ENCODE data around the gene TBPL1.

DNA sequence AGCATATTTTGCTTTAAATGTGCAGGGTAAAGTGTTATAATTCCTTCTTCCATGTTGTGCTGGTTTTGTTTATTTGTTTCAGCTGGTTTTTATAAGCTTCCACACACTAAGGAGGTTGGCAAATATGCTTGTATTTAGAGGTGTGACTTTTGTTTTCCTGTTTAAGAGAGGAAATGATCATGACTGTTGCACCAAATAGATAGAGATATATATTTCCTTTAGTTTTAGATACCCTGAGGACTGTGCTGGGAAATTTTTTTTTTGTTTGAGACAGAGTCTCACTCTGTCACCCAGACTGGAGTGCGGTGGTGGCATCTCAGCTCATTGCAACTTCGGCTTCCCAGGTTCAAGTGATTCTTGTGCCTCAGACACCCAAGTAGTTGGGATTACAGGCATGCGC lies 5.8 kb downstream of the TBPL1 start:
- TF ChIP-seq CHD2 (IDR thresholded peaks at IDR 0.05; ENCODE audit: borderline replicate concordance, low read depth, low read length): no peak
- TF ChIP-seq YBX1 (IDR thresholded peaks at IDR 0.05): no peak
- TF ChIP-seq, protein P1, sequence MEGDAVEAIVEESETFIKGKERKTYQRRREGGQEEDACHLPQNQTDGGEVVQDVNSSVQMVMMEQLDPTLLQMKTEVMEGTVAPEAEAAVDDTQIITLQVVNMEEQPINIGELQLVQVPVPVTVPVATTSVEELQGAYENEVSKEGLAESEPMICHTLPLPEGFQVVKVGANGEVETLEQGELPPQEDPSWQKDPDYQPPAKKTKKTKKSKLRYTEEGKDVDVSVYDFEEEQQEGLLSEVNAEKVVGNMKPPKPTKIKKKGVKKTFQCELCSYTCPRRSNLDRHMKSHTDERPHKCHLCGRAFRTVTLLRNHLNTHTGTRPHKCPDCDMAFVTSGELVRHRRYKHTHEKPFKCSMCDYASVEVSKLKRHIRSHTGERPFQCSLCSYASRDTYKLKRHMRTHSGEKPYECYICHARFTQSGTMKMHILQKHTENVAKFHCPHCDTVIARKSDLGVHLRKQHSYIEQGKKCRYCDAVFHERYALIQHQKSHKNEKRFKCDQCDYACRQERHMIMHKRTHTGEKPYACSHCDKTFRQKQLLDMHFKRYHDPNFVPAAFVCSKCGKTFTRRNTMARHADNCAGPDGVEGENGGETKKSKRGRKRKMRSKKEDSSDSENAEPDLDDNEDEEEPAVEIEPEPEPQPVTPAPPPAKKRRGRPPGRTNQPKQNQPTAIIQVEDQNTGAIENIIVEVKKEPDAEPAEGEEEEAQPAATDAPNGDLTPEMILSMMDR (IDR thresholded peaks at IDR 0.05 in 2 of 3, conservative IDR thresholded peaks at IDR 0.05 in 1 of 3; ENCODE audit: control insufficient read depth in 2 of 3, extremely low read depth in 1 of 3, insufficient read depth in 1 of 3, low read depth in 3 of 3, low read length in 3 of 3): no peak
- TF ChIP-seq LARP7 (IDR thresholded peaks at IDR 0.05): no peak
- TF ChIP-seq, protein P2, sequence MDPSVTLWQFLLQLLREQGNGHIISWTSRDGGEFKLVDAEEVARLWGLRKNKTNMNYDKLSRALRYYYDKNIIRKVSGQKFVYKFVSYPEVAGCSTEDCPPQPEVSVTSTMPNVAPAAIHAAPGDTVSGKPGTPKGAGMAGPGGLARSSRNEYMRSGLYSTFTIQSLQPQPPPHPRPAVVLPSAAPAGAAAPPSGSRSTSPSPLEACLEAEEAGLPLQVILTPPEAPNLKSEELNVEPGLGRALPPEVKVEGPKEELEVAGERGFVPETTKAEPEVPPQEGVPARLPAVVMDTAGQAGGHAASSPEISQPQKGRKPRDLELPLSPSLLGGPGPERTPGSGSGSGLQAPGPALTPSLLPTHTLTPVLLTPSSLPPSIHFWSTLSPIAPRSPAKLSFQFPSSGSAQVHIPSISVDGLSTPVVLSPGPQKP (IDR thresholded peaks at IDR 0.05; ENCODE audit: low read depth, low read length): no peak
- TF ChIP-seq, protein P3, sequence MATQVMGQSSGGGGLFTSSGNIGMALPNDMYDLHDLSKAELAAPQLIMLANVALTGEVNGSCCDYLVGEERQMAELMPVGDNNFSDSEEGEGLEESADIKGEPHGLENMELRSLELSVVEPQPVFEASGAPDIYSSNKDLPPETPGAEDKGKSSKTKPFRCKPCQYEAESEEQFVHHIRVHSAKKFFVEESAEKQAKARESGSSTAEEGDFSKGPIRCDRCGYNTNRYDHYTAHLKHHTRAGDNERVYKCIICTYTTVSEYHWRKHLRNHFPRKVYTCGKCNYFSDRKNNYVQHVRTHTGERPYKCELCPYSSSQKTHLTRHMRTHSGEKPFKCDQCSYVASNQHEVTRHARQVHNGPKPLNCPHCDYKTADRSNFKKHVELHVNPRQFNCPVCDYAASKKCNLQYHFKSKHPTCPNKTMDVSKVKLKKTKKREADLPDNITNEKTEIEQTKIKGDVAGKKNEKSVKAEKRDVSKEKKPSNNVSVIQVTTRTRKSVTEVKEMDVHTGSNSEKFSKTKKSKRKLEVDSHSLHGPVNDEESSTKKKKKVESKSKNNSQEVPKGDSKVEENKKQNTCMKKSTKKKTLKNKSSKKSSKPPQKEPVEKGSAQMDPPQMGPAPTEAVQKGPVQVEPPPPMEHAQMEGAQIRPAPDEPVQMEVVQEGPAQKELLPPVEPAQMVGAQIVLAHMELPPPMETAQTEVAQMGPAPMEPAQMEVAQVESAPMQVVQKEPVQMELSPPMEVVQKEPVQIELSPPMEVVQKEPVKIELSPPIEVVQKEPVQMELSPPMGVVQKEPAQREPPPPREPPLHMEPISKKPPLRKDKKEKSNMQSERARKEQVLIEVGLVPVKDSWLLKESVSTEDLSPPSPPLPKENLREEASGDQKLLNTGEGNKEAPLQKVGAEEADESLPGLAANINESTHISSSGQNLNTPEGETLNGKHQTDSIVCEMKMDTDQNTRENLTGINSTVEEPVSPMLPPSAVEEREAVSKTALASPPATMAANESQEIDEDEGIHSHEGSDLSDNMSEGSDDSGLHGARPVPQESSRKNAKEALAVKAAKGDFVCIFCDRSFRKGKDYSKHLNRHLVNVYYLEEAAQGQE (IDR thresholded peaks at IDR 0.05; ENCODE audit: low read depth, low read length): no peak
- no peak for TF ChIP-seq CREB1 (IDR thresholded peaks at IDR 0.05; ENCODE audit: low read depth)
- TF ChIP-seq NFIC (IDR thresholded peaks at IDR 0.05; ENCODE audit: low read depth, low read length): no peak
- no peak for TF ChIP-seq EZH2 (IDR thresholded peaks at IDR 0.05; ENCODE audit: borderline replicate concordance, control insufficient read depth, low read depth, low read length)
- TF ChIP-seq, protein P4, sequence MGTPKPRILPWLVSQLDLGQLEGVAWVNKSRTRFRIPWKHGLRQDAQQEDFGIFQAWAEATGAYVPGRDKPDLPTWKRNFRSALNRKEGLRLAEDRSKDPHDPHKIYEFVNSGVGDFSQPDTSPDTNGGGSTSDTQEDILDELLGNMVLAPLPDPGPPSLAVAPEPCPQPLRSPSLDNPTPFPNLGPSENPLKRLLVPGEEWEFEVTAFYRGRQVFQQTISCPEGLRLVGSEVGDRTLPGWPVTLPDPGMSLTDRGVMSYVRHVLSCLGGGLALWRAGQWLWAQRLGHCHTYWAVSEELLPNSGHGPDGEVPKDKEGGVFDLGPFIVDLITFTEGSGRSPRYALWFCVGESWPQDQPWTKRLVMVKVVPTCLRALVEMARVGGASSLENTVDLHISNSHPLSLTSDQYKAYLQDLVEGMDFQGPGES (IDR thresholded peaks at IDR 0.05): no peak
